ENCODE results near the gene PRSS36.
"Not testable (repeated sequence)": the region's sequence is repeated elsewhere in the genome, so short reads cannot be mapped to it uniquely, and the experiment has no call there.

PRSS36 gene

GRCh38 chr16:31149894-31150890, at the start of gene PRSS36:
TSS of gene PRSS36 (minus strand) at chr16:31150066. CDS start at chr16:31150035, 31 bp downstream.
- DNase-seq: no peak

DNA sequence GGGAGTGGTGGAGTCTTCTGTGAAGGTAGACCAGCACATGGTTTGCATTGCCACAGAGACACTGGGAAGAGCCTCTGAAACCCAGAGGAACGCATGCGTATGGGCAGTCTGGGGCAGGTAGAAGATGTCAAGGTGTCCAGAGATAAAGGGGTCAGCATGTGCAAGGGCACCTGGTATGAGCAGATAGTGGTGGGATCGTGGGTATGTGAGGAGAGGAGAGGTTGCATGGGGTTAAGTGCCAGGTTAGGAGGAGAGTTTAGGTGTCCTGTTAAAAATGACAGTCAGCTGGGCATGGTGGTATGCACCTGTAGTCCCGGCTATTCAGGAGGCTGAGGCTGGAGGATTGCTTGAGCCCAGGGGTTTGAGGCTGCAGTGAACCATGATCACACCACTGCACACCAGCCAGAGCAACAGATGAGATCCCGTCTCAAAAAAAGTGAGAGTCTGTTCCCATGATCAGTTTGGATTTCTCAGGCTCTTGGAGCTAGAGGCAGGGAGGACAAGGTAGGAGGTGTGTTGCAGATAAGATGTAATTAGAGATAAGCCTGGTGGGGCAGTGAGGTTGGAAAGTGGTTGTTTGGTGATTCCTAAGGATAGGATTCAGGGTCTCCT, 49.7 kb upstream of the PRSS36 start:
- DNase-seq: no peak

- DNase-seq: no peak
Measured at GRCh38 chr16:31198207-31198882, 48.5 kb upstream of the PRSS36 start.

- DNase-seq: no peak
Measured at GRCh38 chr16:31196324-31197088, 46.6 kb upstream of the PRSS36 start.

GRCh38 chr16:31195861-31196260, 46.0 kb upstream of the PRSS36 start:
- DNase-seq: not testable (repeated sequence)

DNA sequence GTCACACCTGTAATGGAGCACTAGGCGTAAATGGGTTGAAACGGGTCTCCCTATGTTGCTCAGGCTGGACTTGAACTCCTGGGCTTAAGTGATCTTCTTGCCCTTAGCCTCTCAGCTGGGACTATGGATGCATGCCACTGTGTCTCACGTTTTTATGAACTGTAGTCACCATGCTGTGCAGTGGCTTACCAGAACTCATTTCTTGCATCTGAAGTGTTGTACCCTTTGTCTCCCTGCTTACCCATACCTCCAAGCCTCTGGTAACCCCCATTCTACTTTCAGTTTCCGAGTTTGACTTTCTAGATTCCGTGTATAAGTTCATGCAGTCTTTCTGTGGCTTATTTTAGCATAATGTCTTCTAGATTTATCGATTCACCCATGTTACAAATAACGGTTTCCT, 45.0 kb upstream of the PRSS36 start:
- DNase-seq: no peak

- DNase-seq: no peak
Measured at GRCh38 chr16:31193874-31194273, 44.0 kb upstream of the PRSS36 start.

DNA sequence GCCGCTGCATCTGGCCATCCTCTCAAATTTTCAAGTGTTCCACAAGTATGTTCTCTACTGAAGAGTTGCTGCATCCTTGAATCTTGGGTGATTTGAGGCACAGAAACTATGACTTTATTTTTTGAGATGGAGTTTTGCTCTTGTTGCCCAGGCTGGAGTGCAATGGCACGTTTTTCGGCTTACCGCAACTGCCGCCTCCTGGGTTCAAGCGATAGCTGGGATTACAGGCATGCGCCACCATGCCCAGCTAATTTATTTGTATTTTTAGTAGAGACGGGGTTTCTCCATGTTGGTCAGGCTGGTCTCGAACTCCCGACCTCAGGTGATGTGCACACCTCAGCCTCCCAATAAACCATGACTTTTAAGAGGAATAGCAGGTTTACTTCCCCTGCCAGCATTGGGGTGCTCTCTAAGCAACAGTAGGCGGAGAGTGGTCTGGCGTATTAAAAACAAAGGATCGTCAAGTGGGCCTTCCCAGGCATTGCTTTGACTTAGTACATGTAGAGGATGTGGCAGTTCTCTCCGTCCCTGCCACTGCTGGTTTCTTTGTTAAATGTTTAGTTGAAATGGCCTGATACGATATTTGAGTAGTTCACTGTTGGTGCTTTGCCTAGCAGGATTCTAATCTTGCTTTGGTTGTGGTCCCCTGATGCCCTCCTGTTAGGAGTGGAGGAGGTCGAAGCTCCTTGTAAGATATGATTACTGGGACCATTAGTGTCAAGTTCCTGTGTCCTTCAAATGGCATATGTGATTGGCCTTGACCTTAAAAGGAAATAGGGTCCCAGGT, 43.2 kb upstream of the PRSS36 start:
- no peak for DNase-seq

DNA sequence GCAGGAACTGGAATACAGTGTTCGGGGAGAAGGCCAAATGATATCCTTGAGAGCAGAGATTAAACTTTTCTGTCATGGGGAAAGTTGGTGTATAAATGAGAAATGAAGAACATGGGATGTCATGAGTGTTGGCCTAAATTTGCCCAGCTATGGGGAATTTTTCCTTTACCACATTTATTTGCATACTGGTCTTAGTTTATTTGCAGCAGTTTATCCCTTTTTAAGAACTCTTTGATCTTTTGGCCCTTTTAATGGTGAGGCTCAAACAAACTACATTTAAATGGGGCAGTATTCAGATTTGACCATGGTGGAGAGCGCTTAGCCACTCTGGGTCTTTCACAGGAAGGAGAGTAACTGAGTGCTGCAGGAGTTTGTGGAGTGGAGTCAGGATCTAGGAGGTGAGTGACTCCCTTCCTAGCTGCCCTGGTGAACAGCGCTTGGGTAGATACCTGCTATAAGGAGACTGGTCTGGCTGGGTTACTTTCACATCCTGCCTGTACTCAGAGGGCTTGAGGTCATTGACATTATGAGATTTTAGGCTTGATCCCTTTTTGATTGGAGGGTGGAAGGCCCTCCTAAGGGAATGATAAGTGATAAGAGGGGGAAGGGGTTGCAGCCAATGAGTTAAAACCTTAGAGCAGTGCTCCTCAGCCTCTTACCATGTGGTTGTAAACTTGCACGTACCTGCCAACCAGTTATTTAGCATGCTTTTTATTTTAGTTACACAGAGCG, 42.0 kb upstream of the PRSS36 start:
- no peak for DNase-seq

- DNase-seq: no peak
Measured at GRCh38 chr16:31190818-31191444, 41.1 kb upstream of the PRSS36 start.

DNA sequence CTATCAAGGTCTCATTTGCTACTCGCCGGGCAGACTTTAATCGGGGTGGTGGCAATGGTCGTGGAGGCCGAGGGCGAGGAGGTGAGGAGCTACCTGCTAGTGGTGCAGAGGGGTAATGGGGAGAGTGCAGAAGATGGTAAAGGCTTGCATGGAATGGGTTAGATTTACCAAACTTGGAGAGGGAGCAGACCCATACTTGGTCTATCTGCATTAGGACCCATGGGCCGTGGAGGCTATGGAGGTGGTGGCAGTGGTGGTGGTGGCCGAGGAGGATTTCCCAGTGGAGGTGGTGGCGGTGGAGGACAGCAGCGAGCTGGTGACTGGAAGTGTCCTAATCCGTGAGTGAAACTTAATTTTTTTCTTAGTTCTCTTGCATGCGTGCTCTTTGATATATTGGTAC, 40.2 kb upstream of the PRSS36 start:
- DNase-seq: no peak

- DNase-seq: no peak
Measured at GRCh38 chr16:31189412-31189778, 39.5 kb upstream of the PRSS36 start.

DNA sequence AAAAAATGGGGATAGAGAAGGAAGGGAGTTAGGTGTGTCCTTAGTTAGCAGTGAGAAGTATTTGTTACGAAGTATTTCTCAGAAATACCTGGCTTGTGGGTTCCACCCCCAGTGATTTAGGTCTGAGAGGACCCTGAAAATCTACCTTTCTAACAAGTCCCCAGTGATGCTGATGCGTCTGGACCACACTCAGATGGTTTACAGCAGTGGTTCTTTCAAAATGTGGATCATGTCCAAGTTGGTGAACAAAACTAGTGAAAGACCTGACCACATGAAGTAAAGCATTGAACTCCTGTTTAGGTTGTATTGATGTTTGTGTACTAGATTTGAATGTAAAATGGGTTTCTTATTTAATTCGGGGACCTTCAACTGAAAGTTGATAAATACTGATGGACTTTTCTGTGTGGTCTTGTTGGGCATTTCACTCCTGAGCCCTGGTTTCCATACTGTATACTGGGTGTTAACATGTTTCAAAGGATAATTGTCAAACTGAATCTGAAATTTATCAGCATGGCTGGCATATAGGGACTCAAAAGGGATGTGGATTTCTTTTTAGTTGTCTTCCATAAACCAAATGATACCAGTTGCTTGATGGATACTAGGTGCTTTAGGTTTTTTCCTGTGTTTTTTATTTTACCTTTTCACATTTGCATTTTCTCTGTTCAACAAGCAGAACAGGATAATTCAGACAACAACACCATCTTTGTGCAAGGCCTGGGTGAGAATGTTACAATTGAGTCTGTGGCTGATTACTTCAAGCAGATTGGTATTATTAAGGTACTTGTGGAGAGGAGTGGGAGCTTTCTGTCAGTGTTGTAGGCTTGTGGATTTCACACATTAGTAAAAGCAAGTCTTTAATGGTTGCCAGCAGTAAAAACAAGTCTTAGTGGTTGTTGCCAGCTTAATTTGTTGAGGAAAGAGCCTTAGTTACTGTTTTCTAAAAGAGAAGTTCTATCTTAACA, 38.9 kb upstream of the PRSS36 start:
- DNase-seq: no peak

DNA sequence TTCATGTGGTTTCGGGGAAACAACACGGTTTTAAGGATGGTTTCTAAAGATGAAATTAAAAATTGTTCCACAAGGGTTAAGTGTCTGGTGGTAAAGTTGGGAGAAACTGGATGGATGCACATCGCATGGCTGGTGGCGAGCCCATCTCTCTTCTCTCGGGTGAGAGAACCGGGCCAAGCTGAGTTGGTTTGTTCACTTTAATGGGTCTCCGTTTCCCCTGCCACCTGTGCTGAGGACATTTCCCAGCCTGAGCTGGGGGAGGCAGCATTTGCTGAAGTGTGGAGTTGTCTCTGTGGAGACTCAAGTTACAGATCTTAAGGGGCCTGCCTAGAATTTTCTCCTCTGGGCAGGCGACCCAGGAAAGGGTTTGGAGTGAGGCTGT, 37.9 kb upstream of the PRSS36 start:
- DNase-seq: no peak

DNA sequence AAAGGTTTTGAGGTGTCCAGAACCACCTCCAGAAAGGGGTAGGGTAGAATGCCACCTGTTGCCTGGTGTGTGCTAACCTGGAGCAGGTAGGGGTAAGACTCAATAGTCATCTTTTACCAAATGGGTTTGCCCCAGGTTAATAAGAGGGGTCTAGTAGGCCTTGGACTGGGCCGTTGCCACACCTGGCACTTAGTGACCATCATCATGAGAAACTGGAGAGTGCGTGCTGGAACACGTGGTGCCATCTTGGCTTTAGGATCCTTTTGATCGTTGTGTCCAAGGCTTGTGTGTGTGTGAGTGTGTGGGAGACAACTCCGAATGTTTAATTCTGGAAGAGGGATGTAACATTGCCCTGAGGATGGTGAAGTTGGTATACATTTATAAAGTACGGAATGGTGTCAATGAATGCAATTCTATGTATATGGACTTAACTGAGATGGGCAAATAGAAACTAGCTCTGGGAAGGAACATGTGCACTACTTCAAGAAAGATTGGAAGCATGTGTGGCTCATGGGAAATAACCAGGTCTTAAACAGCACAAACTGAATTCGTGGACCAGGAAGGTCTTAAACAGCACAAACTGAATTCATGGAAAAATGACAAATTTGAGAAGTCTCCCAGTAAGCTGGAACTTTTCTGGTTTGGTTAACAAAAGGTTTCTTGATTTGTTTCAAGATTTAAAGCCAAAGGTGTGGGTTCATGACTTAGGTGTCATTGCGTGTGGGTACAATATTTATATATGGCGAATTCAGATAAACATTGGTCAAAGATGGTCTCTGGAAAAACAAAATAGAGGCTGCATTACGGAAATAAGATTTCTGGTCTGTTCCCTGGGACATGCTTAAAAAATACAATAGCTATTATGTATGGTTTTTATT, 37.3 kb upstream of the PRSS36 start:
- no peak for DNase-seq

DNA sequence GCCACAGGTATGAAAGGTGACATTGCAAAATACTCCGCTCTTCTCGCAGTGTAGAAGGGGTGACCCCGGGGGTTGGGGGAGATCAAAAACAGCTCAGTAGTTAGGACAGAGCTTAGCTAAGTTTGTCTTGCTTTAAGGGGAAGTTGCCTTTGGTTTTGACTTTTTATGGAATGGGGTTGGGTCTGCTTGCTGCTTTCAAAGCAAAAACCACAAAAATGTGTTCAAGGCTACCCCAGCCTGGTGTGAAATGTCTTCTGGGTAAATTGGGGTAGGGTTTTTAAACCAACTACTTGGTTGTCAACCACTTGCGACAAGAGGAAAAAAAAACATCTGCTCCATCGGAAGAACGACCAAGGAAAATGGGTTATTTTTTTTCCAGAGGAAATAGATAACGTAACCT, 36.3 kb upstream of the PRSS36 start:
- no peak for DNase-seq

DNA sequence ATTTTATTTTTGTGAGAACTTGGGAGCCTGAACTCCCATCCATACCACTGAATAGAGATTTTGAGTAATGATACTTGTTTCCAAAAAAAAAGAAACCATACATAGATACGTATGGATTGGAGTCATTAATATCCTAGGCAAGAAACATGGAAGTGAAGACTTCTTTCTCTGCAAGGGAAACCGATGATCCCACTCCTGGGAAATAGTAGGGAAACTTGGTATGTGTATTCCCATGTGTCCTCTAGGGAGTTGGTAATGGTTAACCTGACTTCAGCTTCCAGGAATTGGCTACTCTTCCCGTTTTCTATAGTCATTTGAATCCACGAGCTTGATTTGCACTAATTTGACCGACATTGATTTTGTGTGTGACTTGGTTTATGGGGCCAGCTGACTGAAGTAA, 35.5 kb upstream of the PRSS36 start:
- no peak for DNase-seq

GRCh38 chr16:31184888-31185287, 35.0 kb upstream of the PRSS36 start:
- DNase-seq: no peak
